ENCODE results near the gene PUS1.
"Not testable (repeated sequence)": the region's sequence is repeated elsewhere in the genome, so short reads cannot be mapped to it uniquely, and the experiment has no call there.

PUS1 gene

GRCh38 chr12:131941116-131941986 lies 12.3 kb downstream of the PUS1 start:
- DNase-seq: no peak

- no peak for DNase-seq
Measured at GRCh38 chr12:131941987-131942341, 12.9 kb downstream of the PUS1 start.

- no peak for DNase-seq
Measured at GRCh38 chr12:131942671-131943070, 13.6 kb downstream of the PUS1 start.

GRCh38 chr12:131943389-131943788 lies 14.3 kb downstream of the PUS1 start:
- no peak for DNase-seq

GRCh38 chr12:131943876-131944275 lies 14.8 kb downstream of the PUS1 start:
- no peak for DNase-seq

- no peak for DNase-seq
Measured at GRCh38 chr12:131944601-131945251, 15.7 kb downstream of the PUS1 start.

GRCh38 chr12:131946757-131947156 lies 17.7 kb downstream of the PUS1 start:
- DNase-seq: no peak

GRCh38 chr12:131947482-131948027 lies 18.5 kb downstream of the PUS1 start:
- no peak for DNase-seq

- DNase-seq: no peak
Measured at GRCh38 chr12:131948166-131948712, 19.2 kb downstream of the PUS1 start.

- peak; percentile 31 for DNase-seq
Measured at GRCh38 chr12:131948713-131949430, 19.8 kb downstream of the PUS1 start.

- DNase-seq: peak; percentile 96
Measured at GRCh38 chr12:131949431-131950181, 20.5 kb downstream of the PUS1 start, which contains the start of gene EP400. EP400 (plus strand) TSS chr12:131949942; CDS start chr12:131960620, 10,678 bp downstream.

GRCh38 chr12:131950182-131950913 lies 21.3 kb downstream of the PUS1 start:
- DNase-seq: peak; percentile 29

GRCh38 chr12:131953810-131954209 lies 24.7 kb downstream of the PUS1 start:
- DNase-seq: not testable (repeated sequence)

GRCh38 chr12:131954460-131954859 lies 25.4 kb downstream of the PUS1 start:
- DNase-seq: not testable (repeated sequence)

- no peak for DNase-seq
Measured at GRCh38 chr12:131959116-131959515, 30.0 kb downstream of the PUS1 start.

- no peak for DNase-seq
Measured at GRCh38 chr12:131959641-131960589, 30.8 kb downstream of the PUS1 start.

GRCh38 chr12:131960590-131961325 lies 31.7 kb downstream of the PUS1 start:
- DNase-seq: not testable (repeated sequence)

GRCh38 chr12:131961328-131961727 lies 32.3 kb downstream of the PUS1 start:
- DNase-seq: not testable (repeated sequence)

- no peak for DNase-seq
Measured at GRCh38 chr12:131962069-131962468, 33.0 kb downstream of the PUS1 start.
